ENCODE results near the gene CPT1A. TPM values are rescaled to one million over a fixed set of nuclear protein-coding genes. Genes with fewer than 3 reads are reported as not detected.

Gene CPT1A
- total RNA-seq, 1 donor from 2014 or later = 56.6 TPM

GRCh38 chr11:68715456-68716122 is 126.1 kb downstream of the CPT1A start:
- no peak for DNase-seq (ENCODE audit: low spot score)

GRCh38 chr11:68714060-68714856 is 127.5 kb downstream of the CPT1A start:
- ATAC-seq (no peak), DNase-seq (ENCODE audit: low spot score) (no peak)

More at GRCh38 chr11:68715456-68716122, 126.1 kb downstream of the CPT1A start:
- no peak for ATAC-seq

GRCh38 chr11:68711114-68711513 is 130.6 kb downstream of the CPT1A start:
- ATAC-seq (no peak), DNase-seq (ENCODE audit: low spot score) (no peak)

GRCh38 chr11:68710409-68710808 is 131.3 kb downstream of the CPT1A start:
- DNase-seq (ENCODE audit: low spot score) = no peak
- ATAC-seq = no peak

GRCh38 chr11:68709062-68709461 is 132.7 kb downstream of the CPT1A start:
- DNase-seq (ENCODE audit: low spot score) = no peak
- no peak for ATAC-seq

- DNase-seq (ENCODE audit: low spot score) (no peak), ATAC-seq (no peak)
These were observed 134.2 kb downstream of the CPT1A start for GRCh38 chr11:68707527-68707926.

- no peak for DNase-seq (ENCODE audit: low spot score)
- no peak for ATAC-seq
These were observed 136.8 kb downstream of the CPT1A start for GRCh38 chr11:68704887-68705286.

Other genes with a start within 250 kb of the CPT1A start
- 0.23 TPM for gene GAL, start 157.4 kb downstream of the CPT1A start, total RNA-seq
- 0.70 TPM for gene TESMIN, start 90.4 kb downstream of the CPT1A start, total RNA-seq
- gene MRPL21, start 61.9 kb upstream of the CPT1A start, total RNA-seq = 23.4 TPM
- 14.8 TPM for gene IGHMBP2, start 62.0 kb upstream of the CPT1A start, total RNA-seq
- gene MRGPRD, start 139.1 kb upstream of the CPT1A start, total RNA-seq = not detected
- 3.4 TPM for gene MRGPRF, start 171.3 kb upstream of the CPT1A start, total RNA-seq
- 35.0 TPM for gene TPCN2, start 207.0 kb upstream of the CPT1A start, total RNA-seq